Measurements from ENCODE around the gene CREB3. TPM values are rescaled to one million over a fixed set of nuclear protein-coding genes. Genes with fewer than 3 reads are reported as not detected.

The CREB3 gene
- total and polyA plus RNA-seq, 2 experiments from 2014 or later, result 20.3 to 32.4 TPM

DNA sequence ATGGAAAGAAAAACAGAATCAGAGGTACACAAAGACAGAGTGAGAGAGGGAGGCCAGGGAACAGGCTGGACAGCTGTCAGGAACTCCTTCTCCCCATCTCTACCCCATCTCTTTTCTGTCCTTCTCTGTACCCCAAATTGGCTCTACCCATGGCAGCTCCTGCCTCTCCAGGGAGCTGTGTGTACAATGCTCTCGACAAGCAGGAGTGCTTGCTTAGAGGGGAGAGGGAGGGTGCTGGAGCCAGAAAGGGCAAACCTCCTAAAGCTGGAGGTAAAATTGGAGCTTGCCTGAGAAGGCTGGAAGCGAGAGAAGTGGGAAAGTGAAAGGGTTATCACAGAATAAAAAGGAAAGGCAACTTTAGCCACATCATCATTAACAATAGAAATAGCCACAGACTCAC is 49.1 kb upstream of the CREB3 start:
- Mint-ChIP-seq H3K4me1 (peaks cover 36% of the 10 kb centered on the region), H3K36me3 (ENCODE audit: low read depth) (peaks cover 63% of the 10 kb centered on the region), H3K9me3 (no peaks in the 10 kb centered on the region), H3K27ac (no peak overlapping the region), H3K4me3 (no peak overlapping the region), H3K27me3 (ENCODE audit: insufficient read depth, low read depth, poor library complexity) (peaks cover 14% of the 10 kb centered on the region)
- Histone ChIP-seq H3K79me2 (replicated peaks; ENCODE audit: insufficient read depth) (peaks cover 9% of the 10 kb centered on the region), H3K27ac (ENCODE audit: low read depth) (no peak overlapping the region), H2AFZ (no peak overlapping the region), H4K20me1 (replicated peaks; ENCODE audit: insufficient read depth) (peaks cover 9% of the 10 kb centered on the region), H3K4me3 (no peak overlapping the region), H3F3A (replicated peaks; ENCODE audit: low read depth) (peaks cover 22% of the 10 kb centered on the region), H3K36me3 (ENCODE audit: insufficient read depth) (peaks cover 26% of the 10 kb centered on the region), H3K9me2 (ENCODE audit: insufficient read depth) (no peaks in the 10 kb centered on the region), H3K4me2 (no peak overlapping the region), H3K4me1 (ENCODE audit: insufficient read depth) (peaks cover 19% of the 10 kb centered on the region), H3K27me3 (ENCODE audit: insufficient read depth) (no peaks in the 10 kb centered on the region)
- TF ChIP-seq, protein P1, sequence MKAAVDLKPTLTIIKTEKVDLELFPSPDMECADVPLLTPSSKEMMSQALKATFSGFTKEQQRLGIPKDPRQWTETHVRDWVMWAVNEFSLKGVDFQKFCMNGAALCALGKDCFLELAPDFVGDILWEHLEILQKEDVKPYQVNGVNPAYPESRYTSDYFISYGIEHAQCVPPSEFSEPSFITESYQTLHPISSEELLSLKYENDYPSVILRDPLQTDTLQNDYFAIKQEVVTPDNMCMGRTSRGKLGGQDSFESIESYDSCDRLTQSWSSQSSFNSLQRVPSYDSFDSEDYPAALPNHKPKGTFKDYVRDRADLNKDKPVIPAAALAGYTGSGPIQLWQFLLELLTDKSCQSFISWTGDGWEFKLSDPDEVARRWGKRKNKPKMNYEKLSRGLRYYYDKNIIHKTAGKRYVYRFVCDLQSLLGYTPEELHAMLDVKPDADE (IDR thresholded peaks at IDR 0.05), result no peak
- no peak for TF ChIP-seq NANOG (IDR thresholded peaks at IDR 0.05; ENCODE audit: borderline replicate concordance)
- no peak for TF ChIP-seq ZNF331 (CRISPR knock-in tag; IDR thresholded peaks at IDR 0.05; ENCODE audit: low read depth)
- no peak for TF ChIP-seq ZNF462 (CRISPR knock-in tag; IDR thresholded peaks at IDR 0.05)
- no peak for TF ChIP-seq CTCF (conservative IDR thresholded peaks at IDR 0.05; ENCODE audit: low read depth in 2 of 2)
- no peak for TF ChIP-seq EZH2phosphoT487 (IDR thresholded peaks at IDR 0.05; ENCODE audit: unreplicated experiment)
- no peak for TF ChIP-seq REST (IDR thresholded peaks at IDR 0.05; ENCODE audit: unreplicated experiment)
- no peak for TF ChIP-seq JUNB (IDR thresholded peaks at IDR 0.05; ENCODE audit: unreplicated experiment)
- TF ChIP-seq EZH2 (IDR thresholded peaks at IDR 0.05; ENCODE audit: low read depth, unreplicated experiment), result no peak
- TF ChIP-seq STAT1 (IDR thresholded peaks at IDR 0.05; ENCODE audit: unreplicated experiment), result no peak
- no peak for TF ChIP-seq ZNF114 (CRISPR knock-in tag; IDR thresholded peaks at IDR 0.05)
- TF ChIP-seq POLR2AphosphoS5 (IDR thresholded peaks at IDR 0.05; ENCODE audit: low read depth), result no peak
- no peak for TF ChIP-seq CREB1 (CRISPR knock-in tag; IDR thresholded peaks at IDR 0.05; ENCODE audit: low read depth)
- DNase-seq (ENCODE audit: low spot score) (no peak), ATAC-seq (no peak)
